SK-N-SH treated with all-trans-retinoic acid at 6 μM for 48 hours (cell line): ENCODE measurements around the gene GLIS1.

Source experiments
- ATAC-seq: fragments of 200-7000 bp; cut with Tn5 transposase; 3 replicates; pipeline ENCODE4 v1.9.1; 2020; ENCODE audit warnings: mild to moderate bottlenecking, moderate library complexity
- BACH2 ChIP-seq: fragments of 250-450 bp; sonication (Bioruptor Pico); IDR thresholded peaks from 2 replicates; pipeline ENCODE4 v1.9.0; 2021; ENCODE audit warnings: mild to moderate bottlenecking, borderline replicate concordance
- CSRNP3 ChIP-seq: fragments of 250-450 bp; sonication (Bioruptor Pico); IDR thresholded peaks from 2 replicates; pipeline ENCODE4 v1.5.1; 2021; ENCODE audit warnings: mild to moderate bottlenecking, moderate library complexity
- ESRRG ChIP-seq: fragments of 250-450 bp; sonication (Bioruptor Pico); IDR thresholded peaks from 2 replicates; pipeline ENCODE4 v1.6.1; 2021; ENCODE audit warnings: mild to moderate bottlenecking
- GLIS3 ChIP-seq: fragments of 250-450 bp; sonication (Bioruptor Pico); IDR thresholded peaks from 2 replicates; pipeline ENCODE4 v1.5.0; 2020; ENCODE audit warnings: mild to moderate bottlenecking, moderate library complexity
- ISL1 ChIP-seq: fragments of 250-450 bp; sonication (Bioruptor Pico); IDR thresholded peaks from 2 replicates; pipeline ENCODE4 v2.1.2; 2022; ENCODE audit warnings: mild to moderate bottlenecking, moderate library complexity
- OSR1 ChIP-seq: fragments of 250-450 bp; sonication (Bioruptor Pico); IDR thresholded peaks from 2 replicates; pipeline ENCODE4 v1.8.0; 2022; ENCODE audit warnings: moderate library complexity, mild to moderate bottlenecking, inconsistent platforms
- POU6F1 ChIP-seq: fragments of 250-450 bp; sonication (Bioruptor Pico); IDR thresholded peaks from 2 replicates; pipeline ENCODE4 v1.8.0; 2021; ENCODE audit warnings: low read depth, mild to moderate bottlenecking, moderate library complexity, borderline replicate concordance
- PPARA ChIP-seq: fragments of 250-450 bp; sonication (Bioruptor Pico); IDR thresholded peaks from 2 replicates; pipeline ENCODE4 v1.5.0; 2020; ENCODE audit warnings: mild to moderate bottlenecking, borderline replicate concordance
- SNAI2 ChIP-seq: fragments of 250-450 bp; sonication (Bioruptor Pico); IDR thresholded peaks from 2 replicates; pipeline ENCODE4 v1.5.0; 2020; ENCODE audit warnings: mild to moderate bottlenecking, moderate library complexity
- TOX ChIP-seq: fragments of 250-450 bp; sonication (Bioruptor Pico); IDR thresholded peaks from 2 replicates; pipeline ENCODE4 v1.8.0; 2021; ENCODE audit warnings: mild to moderate bottlenecking, moderate library complexity, borderline replicate concordance
- ZC3H10 ChIP-seq: fragments of 250-450 bp; sonication (Bioruptor Pico); IDR thresholded peaks from 2 replicates; pipeline ENCODE4 v1.5.1; 2021; ENCODE audit warnings: mild to moderate bottlenecking, moderate library complexity
- ZFP3 ChIP-seq: fragments of 250-450 bp; sonication (Bioruptor Pico); IDR thresholded peaks from 2 replicates; pipeline ENCODE4 v1.5.0; 2020; ENCODE audit warnings: mild to moderate bottlenecking, moderate library complexity
- ZFP30 ChIP-seq: fragments of 450-650 bp; formaldehyde crosslinking; IDR thresholded peaks from 2 replicates; pipeline ENCODE4 v1.5.0; 2022; ENCODE audit warnings: mild to moderate bottlenecking, moderate library complexity
- ZNF565 ChIP-seq: fragments of 450-650 bp; formaldehyde crosslinking; conservative IDR thresholded peaks from 2 replicates; pipeline ENCODE4 v1.5.0; 2020; ENCODE audit warnings: low read depth, mild to moderate bottlenecking, moderate library complexity
- ZNF70 ChIP-seq: fragments of 450-650 bp; formaldehyde crosslinking; IDR thresholded peaks from 2 replicates; pipeline ENCODE4 v1.5.0; 2020; ENCODE audit warnings: mild to moderate bottlenecking, moderate library complexity
- ZNF8 ChIP-seq: fragments of 450-650 bp; formaldehyde crosslinking; IDR thresholded peaks from 2 replicates; pipeline ENCODE4 v1.5.0; 2020; ENCODE audit warnings: mild to moderate bottlenecking, moderate library complexity
- TF ChIP-seq, protein P1 (sequence below): fragments of 250-450 bp; sonication (Bioruptor Pico); IDR thresholded peaks from 2 replicates; pipeline ENCODE4 v1.5.0; 2020; ENCODE audit warnings: mild to moderate bottlenecking, moderate library complexity
- TF ChIP-seq, protein P2 (sequence below): fragments of 250-450 bp; sonication (Bioruptor Pico); IDR thresholded peaks from 2 replicates; pipeline ENCODE4 v1.8.0; 2020; ENCODE audit warnings: mild to moderate bottlenecking, moderate library complexity, borderline replicate concordance
- TF ChIP-seq, protein P3 (sequence below): fragments of 250-450 bp; sonication (Bioruptor Pico); IDR thresholded peaks from 2 replicates; pipeline ENCODE4 v1.5.1; 2020; ENCODE audit warnings: low read depth, mild to moderate bottlenecking, moderate library complexity

GLIS1 gene

GRCh38 chr1:53604291-53604919 lies 134.6 kb downstream of the GLIS1 start (continued):
- TF ChIP-seq, protein P1, sequence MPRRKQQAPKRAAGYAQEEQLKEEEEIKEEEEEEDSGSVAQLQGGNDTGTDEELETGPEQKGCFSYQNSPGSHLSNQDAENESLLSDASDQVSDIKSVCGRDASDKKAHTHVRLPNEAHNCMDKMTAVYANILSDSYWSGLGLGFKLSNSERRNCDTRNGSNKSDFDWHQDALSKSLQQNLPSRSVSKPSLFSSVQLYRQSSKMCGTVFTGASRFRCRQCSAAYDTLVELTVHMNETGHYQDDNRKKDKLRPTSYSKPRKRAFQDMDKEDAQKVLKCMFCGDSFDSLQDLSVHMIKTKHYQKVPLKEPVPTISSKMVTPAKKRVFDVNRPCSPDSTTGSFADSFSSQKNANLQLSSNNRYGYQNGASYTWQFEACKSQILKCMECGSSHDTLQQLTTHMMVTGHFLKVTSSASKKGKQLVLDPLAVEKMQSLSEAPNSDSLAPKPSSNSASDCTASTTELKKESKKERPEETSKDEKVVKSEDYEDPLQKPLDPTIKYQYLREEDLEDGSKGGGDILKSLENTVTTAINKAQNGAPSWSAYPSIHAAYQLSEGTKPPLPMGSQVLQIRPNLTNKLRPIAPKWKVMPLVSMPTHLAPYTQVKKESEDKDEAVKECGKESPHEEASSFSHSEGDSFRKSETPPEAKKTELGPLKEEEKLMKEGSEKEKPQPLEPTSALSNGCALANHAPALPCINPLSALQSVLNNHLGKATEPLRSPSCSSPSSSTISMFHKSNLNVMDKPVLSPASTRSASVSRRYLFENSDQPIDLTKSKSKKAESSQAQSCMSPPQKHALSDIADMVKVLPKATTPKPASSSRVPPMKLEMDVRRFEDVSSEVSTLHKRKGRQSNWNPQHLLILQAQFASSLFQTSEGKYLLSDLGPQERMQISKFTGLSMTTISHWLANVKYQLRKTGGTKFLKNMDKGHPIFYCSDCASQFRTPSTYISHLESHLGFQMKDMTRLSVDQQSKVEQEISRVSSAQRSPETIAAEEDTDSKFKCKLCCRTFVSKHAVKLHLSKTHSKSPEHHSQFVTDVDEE (CRISPR knock-in tag): no peak
- TF ChIP-seq, protein P2, sequence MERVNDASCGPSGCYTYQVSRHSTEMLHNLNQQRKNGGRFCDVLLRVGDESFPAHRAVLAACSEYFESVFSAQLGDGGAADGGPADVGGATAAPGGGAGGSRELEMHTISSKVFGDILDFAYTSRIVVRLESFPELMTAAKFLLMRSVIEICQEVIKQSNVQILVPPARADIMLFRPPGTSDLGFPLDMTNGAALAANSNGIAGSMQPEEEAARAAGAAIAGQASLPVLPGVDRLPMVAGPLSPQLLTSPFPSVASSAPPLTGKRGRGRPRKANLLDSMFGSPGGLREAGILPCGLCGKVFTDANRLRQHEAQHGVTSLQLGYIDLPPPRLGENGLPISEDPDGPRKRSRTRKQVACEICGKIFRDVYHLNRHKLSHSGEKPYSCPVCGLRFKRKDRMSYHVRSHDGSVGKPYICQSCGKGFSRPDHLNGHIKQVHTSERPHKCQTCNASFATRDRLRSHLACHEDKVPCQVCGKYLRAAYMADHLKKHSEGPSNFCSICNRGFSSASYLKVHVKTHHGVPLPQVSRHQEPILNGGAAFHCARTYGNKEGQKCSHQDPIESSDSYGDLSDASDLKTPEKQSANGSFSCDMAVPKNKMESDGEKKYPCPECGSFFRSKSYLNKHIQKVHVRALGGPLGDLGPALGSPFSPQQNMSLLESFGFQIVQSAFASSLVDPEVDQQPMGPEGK (CRISPR knock-in tag): no peak
- no peak for TF ChIP-seq TOX (CRISPR knock-in tag)
- no peak for TF ChIP-seq PPARA

- ATAC-seq: no peak
- TF ChIP-seq ESRRG (CRISPR knock-in tag): no peak
- TF ChIP-seq ISL1 (CRISPR knock-in tag): no peak
- TF ChIP-seq ZFP3 (CRISPR knock-in tag): no peak
- TF ChIP-seq SNAI2 (CRISPR knock-in tag): no peak
- TF ChIP-seq ZNF70 (CRISPR knock-in tag): no peak
- TF ChIP-seq PPARA: no peak
- TF ChIP-seq BACH2 (CRISPR knock-in tag): no peak
- no peak for TF ChIP-seq POU6F1 (CRISPR knock-in tag)
- no peak for TF ChIP-seq CSRNP3
- no peak for TF ChIP-seq ZFP30
- no peak for TF ChIP-seq ZNF565
- TF ChIP-seq OSR1 (CRISPR knock-in tag): no peak
- no peak for TF ChIP-seq ZNF8 (CRISPR knock-in tag)
- TF ChIP-seq ZC3H10 (CRISPR knock-in tag): no peak
- TF ChIP-seq GLIS3 (CRISPR knock-in tag): no peak
- TF ChIP-seq TOX (CRISPR knock-in tag): no peak
- TF ChIP-seq, protein P2 (CRISPR knock-in tag): no peak
Observed at GRCh38 chr1:53603431-53603830, 135.5 kb downstream of the GLIS1 start.

- TF ChIP-seq ZC3H10 (CRISPR knock-in tag): no peak
- no peak for TF ChIP-seq POU6F1 (CRISPR knock-in tag)
- TF ChIP-seq, protein P3, sequence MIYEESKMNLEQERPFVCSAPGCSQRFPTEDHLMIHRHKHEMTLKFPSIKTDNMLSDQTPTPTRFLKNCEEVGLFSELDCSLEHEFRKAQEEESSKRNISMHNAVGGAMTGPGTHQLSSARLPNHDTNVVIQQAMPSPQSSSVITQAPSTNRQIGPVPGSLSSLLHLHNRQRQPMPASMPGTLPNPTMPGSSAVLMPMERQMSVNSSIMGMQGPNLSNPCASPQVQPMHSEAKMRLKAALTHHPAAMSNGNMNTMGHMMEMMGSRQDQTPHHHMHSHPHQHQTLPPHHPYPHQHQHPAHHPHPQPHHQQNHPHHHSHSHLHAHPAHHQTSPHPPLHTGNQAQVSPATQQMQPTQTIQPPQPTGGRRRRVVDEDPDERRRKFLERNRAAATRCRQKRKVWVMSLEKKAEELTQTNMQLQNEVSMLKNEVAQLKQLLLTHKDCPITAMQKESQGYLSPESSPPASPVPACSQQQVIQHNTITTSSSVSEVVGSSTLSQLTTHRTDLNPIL (CRISPR knock-in tag): no peak
- TF ChIP-seq, all 23 proteins: peak for 0
Observed at GRCh38 chr1:53601867-53602775, 136.8 kb downstream of the GLIS1 start.

More at GRCh38 chr1:53601867-53602775, 136.8 kb downstream of the GLIS1 start:
- ATAC-seq: no peak
